K562 (cell line): Measurements from ENCODE around the gene COMMD4. TPM values are rescaled to one million over a fixed set of nuclear protein-coding genes. Genes with fewer than 3 reads are reported as not detected.

Source experiments
- BDP1 ChIP-seq: IDR thresholded peaks from 3 replicates; pipeline ENCODE4 v1.6.1; 2011; ENCODE audit not compliant: insufficient read length, insufficient read depth
- DACH1 ChIP-seq: fragments of 450-650 bp; IDR thresholded peaks from 2 replicates; pipeline ENCODE4 v1.6.1; 2018; ENCODE audit not compliant: partially characterized antibody
- FOXO4 ChIP-seq: fragments of 450-650 bp; formaldehyde crosslinking; IDR thresholded peaks from 2 replicates; pipeline ENCODE4 v1.4.0; 2020; ENCODE audit warnings: mild to moderate bottlenecking, moderate library complexity
- GABPB1 ChIP-seq: sonication (generic); formaldehyde crosslinking; IDR thresholded peaks from 2 replicates; pipeline ENCODE4 v1.8.0; 2022; ENCODE audit warnings: mild to moderate bottlenecking, missing genetic modification reagents
- KAT7 ChIP-seq: sonication (generic); formaldehyde crosslinking; IDR thresholded peaks from 2 replicates; pipeline ENCODE4 v1.8.0; 2022; ENCODE audit warnings: missing genetic modification reagents, mild to moderate bottlenecking, borderline replicate concordance
- MCM5 ChIP-seq: fragments of 450-650 bp; IDR thresholded peaks from 2 replicates; pipeline ENCODE4 v1.6.1; 2016; ENCODE audit warnings: low read depth
- MECOM ChIP-seq: fragments of 250-450 bp; sonication (Bioruptor Pico); IDR thresholded peaks from 2 replicates; pipeline ENCODE4 v1.8.0; 2022; ENCODE audit warnings: inconsistent platforms
- NBN ChIP-seq: fragments of 450-650 bp; IDR thresholded peaks from 2 replicates; pipeline ENCODE4 v1.6.1; 2016; ENCODE audit warnings: low read depth, mild to moderate bottlenecking
- NFYB ChIP-seq: IDR thresholded peaks from 2 replicates; pipeline ENCODE4 v1.6.1; 2011; ENCODE audit warnings: mild to moderate bottlenecking, moderate library complexity; ENCODE audit not compliant: insufficient read length; ENCODE audit errors: extremely low read depth
- NR4A1 ChIP-seq, 2 experiments: fragments of 250-450 bp in 1 of 2; fragments of 450-650 bp in 1 of 2; sonication (Bioruptor Pico) in 1 of 2; IDR thresholded peaks; 2 replicates each; pipeline versions ENCODE4 v1.4.0 to v1.6.1; 2016 to 2020; ENCODE audit warnings: mild to moderate bottlenecking in 2 of 2, missing compliant biosample characterization in 1 of 2, missing genetic modification characterization in 1 of 2, moderate library complexity in 1 of 2
- POLR2B ChIP-seq: fragments of 450-650 bp; IDR thresholded peaks from 2 replicates; pipeline ENCODE4 v1.6.1; 2018; ENCODE audit warnings: low read depth; ENCODE audit not compliant: partially characterized antibody
- RBM14 ChIP-seq: fragments of 200-400 bp; formaldehyde crosslinking; IDR thresholded peaks from 2 replicates; pipeline ENCODE4 v1.6.1; 2018; ENCODE audit warnings: low read depth, mild to moderate bottlenecking, low read length, moderate library complexity, borderline replicate concordance; ENCODE audit not compliant: insufficient read depth
- SUPT5H ChIP-seq: fragments of 450-650 bp; IDR thresholded peaks from 2 replicates; pipeline ENCODE4 v1.6.1; 2016
- TAF15 ChIP-seq: fragments of 200-400 bp; formaldehyde crosslinking; IDR thresholded peaks from 2 replicates; pipeline ENCODE4 v1.6.1; 2017; ENCODE audit warnings: mild to moderate bottlenecking, low read depth, low read length, moderate library complexity
- XRCC5 ChIP-seq: fragments of 200-400 bp; formaldehyde crosslinking; IDR thresholded peaks from 2 replicates; pipeline ENCODE4 v1.6.1; 2017; ENCODE audit warnings: low read depth, mild to moderate bottlenecking, low read length
- ZBTB7A ChIP-seq: IDR thresholded peaks from 2 replicates; pipeline ENCODE4 v1.6.1; 2011; ENCODE audit warnings: low read depth, mild to moderate bottlenecking, low read length, moderate library complexity, borderline replicate concordance; ENCODE audit not compliant: control insufficient read depth
- ZFX ChIP-seq: sonication (generic); formaldehyde crosslinking; IDR thresholded peaks from 2 replicates; pipeline ENCODE4 v1.8.0; 2022; ENCODE audit warnings: mild to moderate bottlenecking, missing genetic modification reagents, moderate library complexity
- ZNF133 ChIP-seq: fragments of 250-450 bp; sonication (Bioruptor Pico); IDR thresholded peaks from 2 replicates; pipeline ENCODE4 v1.4.0; 2020; ENCODE audit warnings: mild to moderate bottlenecking
- ZNF318 ChIP-seq, 2 experiments: fragments of 450-650 bp; IDR thresholded peaks; 2 replicates each; pipeline ENCODE4 v1.6.1; 2016; ENCODE audit warnings: mild to moderate bottlenecking in 2 of 2, borderline replicate concordance in 1 of 2, low read depth in 1 of 2, moderate library complexity in 1 of 2
- ZNF766 ChIP-seq: fragments of 200-800 bp; sonication (Bioruptor generic); conservative IDR thresholded peaks from 2 replicates; pipeline ENCODE4 v1.6.1; 2016; ENCODE audit warnings: missing genetic modification characterization, missing compliant biosample characterization
- polyA plus RNA-seq, 8 experiments: library from polyadenylated mRNA; depleted of rRNA in 4 of 8; stranded (reverse) in 5 of 8; unstranded in 3 of 8; fragments of >200 nt; fragmentation: Nextera tagmentation in 2 of 8; fragmentation: Illumina TruSeq in 1 of 8; extraction: Ambion mirVana in 2 of 8; extraction: Trizol in 1 of 8; gene quantifications; 2 replicates each; pipeline versions ENCODE4 v1.2.1 to v1.2.3, GENCODE V29; 2011 to 2014; ENCODE audit warnings: inconsistent platforms in 1 of 8, missing spikeins in 1 of 8
- total RNA-seq, 7 experiments: library from RNA; depleted of rRNA in 6 of 7; stranded (reverse); fragments of >200 nt in 6 of 7; fragmentation: Illumina TruSeq in 2 of 7; extraction: Trizol in 2 of 7; gene quantifications; 2 replicates each; pipeline versions ENCODE4 v1.2.1 to v1.2.3, GENCODE V29; 2011 to 2021; ENCODE audit warnings: low replicate concordance in 1 of 7

COMMD4 gene
- total and polyA plus RNA-seq, 9 of the 15 experiments (the other 6 are each of a cell fraction or from before 2014, with no cell fraction given) = 20.4 to 140 (median 63.9) TPM

GRCh38 chr15:75335705-75336355, at the start of gene COMMD4 (continued):
- TF ChIP-seq FOXO4 (no peak), TAF15 (no peak), XRCC5 (no peak), NR4A1 (CRISPR knock-in tag; IDR thresholded peaks at IDR 0.05) (no peak), NR4A1 (tag; IDR thresholded peaks at IDR 0.05) (no peak), DACH1 (peak; percentile 10), RBM14 (no peak), ZFX (CRISPR knock-in tag) (peak; percentile 81), KAT7 (0 out of 2 replicates have a peak, but pooled peaks have one; percentile 51), ZBTB7A (no peak), ZNF133 (CRISPR knock-in tag) (no peak), MECOM (CRISPR knock-in tag) (no peak), NFYB (no peak), MCM5 (no peak), ZNF766 (CRISPR knock-in tag) (peak; percentile 77), GABPB1 (CRISPR knock-in tag) (peak; percentile 84), BDP1 (no peak), ZNF318 (IDR thresholded peaks at IDR 0.05; ENCODE audit: borderline replicate concordance in 1 of 2, low read depth in 1 of 2) (no peak), SUPT5H (peak; percentile 76), NBN (no peak), POLR2B (peak; percentile 53)
